Endothelial cell of umbilical vein (primary cell): ENCODE data around the gene KCNC4. TPM values are rescaled to one million over a fixed set of nuclear protein-coding genes. Genes with fewer than 3 reads are reported as not detected.

Experiments used
- Bru-seq: library from RNA; stranded (reverse); fragments of 400-500 nt; gene quantifications from one replicate; lab custom pipeline; 2021; lab: Mats Ljungman, UMichigan
- BruChase-seq, 2 experiments: library from RNA; stranded (reverse); fragments of 400-500 nt; gene quantifications; one replicate each; lab custom pipeline; 2021; lab: Mats Ljungman, UMichigan
- BruUV-seq: library from RNA; stranded (reverse); fragments of 400-500 nt; replicated peaks from 2 replicates; lab custom pipeline; 2021; lab: Mats Ljungman, UMichigan
- CTCF ChIA-PET: fragments of 300-600, 350-600 bp; sonication (Branson Sonifier 250); formaldehyde crosslinking; loops from one replicate; lab custom pipeline; 2021; ENCODE audit warnings: antibody characterized with exemption, inconsistent platforms; lab: Charles Lee
- POLR2A ChIA-PET: fragments of 300-600, 350-600 bp; sonication (Branson Sonifier 250); formaldehyde crosslinking; loops from one replicate; lab custom pipeline; 2021; ENCODE audit warnings: antibody characterized with exemption, inconsistent platforms; lab: Charles Lee
- DNase-seq: peaks from one replicate; pipeline ENCODE4 v3.0.0-alpha.2; 2011; ENCODE audit warnings: low read depth, low spot score
- FAIRE-seq: peaks from 2 replicates; lab custom pipeline; 2011; peaks lifted over from hg19 to GRCh38; lab: Jason Lieb, UNC
- H2AFZ ChIP-seq: 2 replicates; pipeline ENCODE4 v1.6.0; 2012; ENCODE audit warnings: low read depth, low read length, control low read depth, inconsistent platforms
- H3K27ac ChIP-seq: 2 replicates; pipeline ENCODE4 v1.5.1; 2011; ENCODE audit warnings: low read depth, mild to moderate bottlenecking, control low read depth, low read length, moderate library complexity; ENCODE audit not compliant: insufficient read depth
- H3K27me3 ChIP-seq, 2 experiments: 2 replicates each; pipeline versions ENCODE4 v1.6.0 to v1.6.1; 2011; ENCODE audit warnings: low read length in 2 of 2, mixed read lengths in 1 of 2; ENCODE audit not compliant: control insufficient read depth in 2 of 2, insufficient read depth in 2 of 2
- H3K36me3 ChIP-seq, 2 experiments: 2 replicates in 1 of 2; 3 replicates in 1 of 2; pipeline ENCODE4 v1.5.1; 2011; ENCODE audit warnings: low read length in 2 of 2, mild to moderate bottlenecking in 1 of 2, moderate library complexity in 1 of 2; ENCODE audit not compliant: control insufficient read depth in 2 of 2, insufficient read depth in 2 of 2; ENCODE audit errors: extremely low read depth in 1 of 2
- H3K4me1 ChIP-seq: 3 replicates; pipeline ENCODE4 v1.5.1; 2011; ENCODE audit warnings: mild to moderate bottlenecking, low read length; ENCODE audit not compliant: control insufficient read depth, insufficient read depth; ENCODE audit errors: extremely low read depth
- H3K4me2 ChIP-seq: 2 replicates; pipeline ENCODE4 v1.6.1; 2011; ENCODE audit warnings: low read length, control low read depth, mixed read lengths; ENCODE audit not compliant: insufficient read depth
- H3K4me3 ChIP-seq, 3 experiments: fragments of 200-600 bp in 1 of 3; sonication (generic), shearing (Covaris generic) in 1 of 3; replicated peaks in 1 of 3; 2 replicates each; pipeline ENCODE4 v1.5.1; 2011 to 2016; ENCODE audit warnings: control low read depth in 3 of 3, low read length in 3 of 3, mild to moderate bottlenecking in 2 of 3, inconsistent platforms in 1 of 3, low read depth in 1 of 3, moderate library complexity in 1 of 3; ENCODE audit not compliant: insufficient read depth in 1 of 3
- H3K79me2 ChIP-seq: 2 replicates; pipeline ENCODE4 v1.6.0; 2012; ENCODE audit warnings: low read length, inconsistent platforms; ENCODE audit not compliant: control insufficient read depth, insufficient read depth
- H3K9ac ChIP-seq: replicated peaks from 2 replicates; pipeline ENCODE3; 2011; ENCODE audit warnings: low read length, control low read depth; ENCODE audit not compliant: insufficient read depth; ENCODE audit errors: extremely low read depth
- H3K9me1 ChIP-seq: replicated peaks from 3 replicates; pipeline ENCODE4 v1.6.0; 2011; ENCODE audit warnings: mild to moderate bottlenecking, low read length; ENCODE audit not compliant: control insufficient read depth, insufficient read depth; ENCODE audit errors: extremely low read depth
- H3K9me3 ChIP-seq: replicated peaks from 2 replicates; pipeline ENCODE4 v1.5.1; 2012; ENCODE audit warnings: low read length, inconsistent platforms; ENCODE audit not compliant: control insufficient read depth, insufficient read depth
- H4K20me1 ChIP-seq: replicated peaks from 2 replicates; pipeline ENCODE3; 2011; ENCODE audit warnings: mild to moderate bottlenecking, low read length; ENCODE audit not compliant: control insufficient read depth, insufficient read depth; ENCODE audit errors: extremely low read depth
- GATA2 ChIP-seq: IDR thresholded peaks from 2 replicates; pipeline ENCODE4 v1.7.0; 2011; ENCODE audit warnings: low read depth, mild to moderate bottlenecking, moderate library complexity, mixed read lengths, low read length; ENCODE audit not compliant: insufficient read length, insufficient read depth
- POLR2AphosphoS5 ChIP-seq: IDR thresholded peaks from 2 replicates; pipeline ENCODE4 v1.6.1; 2012; ENCODE audit warnings: low read depth, mild to moderate bottlenecking, control low read depth, low read length, moderate library complexity; ENCODE audit not compliant: insufficient read depth
- dilution Hi-C: fragments of 300-500 bp; cut with MboI; formaldehyde crosslinking; loops from one replicate; pipeline ENCODE4 v1.15.0; 2019; ENCODE audit warnings: low sequenced_read_pairs; ENCODE audit not compliant: extremely low pct_ligation_motif_present
- intact Hi-C: fragments of 100-400 bp; cut with micrococcal nuclease; formaldehyde crosslinking; loops from one replicate; pipeline ENCODE4 v1.10.0; 2022
- long read RNA-seq: library from polyadenylated mRNA; stranded (forward); transcript quantifications from one replicate; pipeline ENCODE4 v2.0.0, GENCODE V29; 2021
- polyA minus RNA-seq, 3 experiments: library from RNA; depleted of rRNA, polyadenylated mRNA; stranded (reverse); fragments of >200 nt; gene quantifications; 1 replicate in 1 of 3; 2 replicates in 2 of 3; pipeline ENCODE4 v1.2.3, GENCODE V29; 2011
- polyA plus RNA-seq, 4 experiments: library from polyadenylated mRNA; depleted of rRNA in 3 of 4; stranded (reverse) in 3 of 4; unstranded in 1 of 4; fragments of >200 nt; gene quantifications; 2 replicates each; pipeline versions ENCODE4 v1.2.1 to v1.2.3, GENCODE V29; 2011 to 2012; ENCODE audit warnings: missing spikeins in 1 of 4
- total RNA-seq: library from RNA; stranded (reverse); gene quantifications from 2 replicates; pipeline ENCODE4 v1.2.3, GENCODE V29; 2021
- TF ChIP-seq, protein P1 (sequence below): IDR thresholded peaks from 2 replicates; pipeline ENCODE4 v1.6.1; 2011; ENCODE audit not compliant: insufficient read depth, insufficient read length

KCNC4 gene
- total RNA-seq (12.3 and 22.5 TPM in 2 replicates), polyA plus RNA-seq (6.7 and 7.3 TPM in 2 replicates), polyA minus RNA-seq (7.6 and 7.9 TPM in 2 replicates), Bru-seq, nascent RNA (percentile 53 among the genes with signal in this experiment), BruChase-seq, experiment 1, labeled RNA remaining after a 6-hour chase (percentile 59 among the genes with signal in this experiment), BruChase-seq, experiment 2, labeled RNA remaining after a 2-hour chase (percentile 58 among the genes with signal in this experiment)
- polyA plus RNA-seq (2011; cell fraction: cytosol; rRNA removed) = 4.8 and 5.6 TPM in 2 replicates
- 15.1 and 17.0 TPM in 2 replicates for polyA plus RNA-seq (2011; cell fraction: nucleus; rRNA removed)
- 6.3 and 7.9 TPM in 2 replicates for polyA plus RNA-seq (2012)
- polyA minus RNA-seq (2011; cell fraction: cytosol; rRNA and poly(A)+ RNA removed) = 1.9 TPM
- polyA minus RNA-seq (2011; cell fraction: nucleus; rRNA and poly(A)+ RNA removed) = 11.0 and 13.2 TPM in 2 replicates
- long read RNA-seq, full-length matches to known transcripts = 7 of 18 reads
- long read RNA-seq, partial matches to known transcripts = 1 of 18 reads
- long read RNA-seq, other reads (novel, unspliced or antisense) = 10 of 18 reads

DNA sequence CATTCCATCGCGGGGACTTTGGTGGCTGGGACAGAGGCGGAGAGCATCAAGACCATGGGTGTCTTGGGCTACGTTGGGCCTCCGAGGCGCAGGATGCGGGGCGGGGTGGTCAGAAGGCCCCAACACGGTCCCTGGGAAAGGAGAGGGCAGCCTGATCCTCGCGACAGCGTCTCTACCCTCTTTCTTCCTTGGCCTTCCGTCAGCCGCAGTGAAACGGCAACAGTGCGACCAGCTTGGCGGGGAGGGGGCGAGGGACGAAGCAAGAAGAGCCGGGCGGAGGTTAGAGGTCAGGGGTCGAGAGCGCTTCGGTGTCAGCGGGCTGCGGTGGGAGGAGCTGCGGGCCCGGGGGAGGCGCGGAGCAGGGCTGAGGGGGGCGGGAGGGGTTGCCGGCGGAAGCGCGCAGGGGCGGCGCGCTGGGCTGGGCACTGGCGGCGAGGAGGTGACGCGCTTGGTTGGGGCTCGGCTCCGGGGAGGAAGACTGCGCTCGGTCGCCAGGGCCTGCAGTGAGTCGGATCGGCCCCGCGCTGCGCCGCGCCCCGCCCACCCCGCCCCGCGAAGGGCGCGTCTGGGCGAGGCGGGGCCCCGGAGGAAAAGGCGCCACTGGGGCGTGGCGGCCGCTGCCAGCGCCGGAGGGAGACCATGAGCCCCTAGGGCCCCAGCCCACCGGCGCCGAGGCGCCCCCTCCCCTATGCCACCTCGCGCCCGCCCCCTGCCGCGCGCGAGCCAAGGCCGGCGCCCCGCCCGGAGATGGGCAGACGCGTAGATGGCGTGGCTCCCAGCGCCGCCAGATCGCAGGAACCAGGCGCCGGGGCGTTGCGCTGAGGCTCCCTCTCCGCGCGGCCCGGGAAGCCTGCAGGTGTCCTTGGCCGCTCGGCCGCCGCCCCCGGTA lies at the start of gene KCNC4:
Gene KCNC4, plus strand, starts transcription at position 600 of the 889 bp plus-strand sequence. CDS start 1,186 bp downstream, outside the sequence.
- Histone ChIP-seq H4K20me1 (no peaks in the 10 kb centered on the region), H3K9me1 (no peaks in the 10 kb centered on the region), H3K79me2 (no peaks in the 10 kb centered on the region), H3K9ac (peak within 1 kb of the TSS; percentile 34), H3K27ac (no peak within 1 kb of the TSS), H2AFZ (peak within 1 kb of the TSS; percentile 87), H3K36me3 (no peaks in the 10 kb centered on the region), H3K27me3 (peaks cover 0 to 6% of the 10 kb centered on the region in 2 experiments), H3K4me2 (peak within 1 kb of the TSS; percentile 57), H3K4me3 (peak within 1 kb of the TSS; percentile 43 to 65 (median 61)), H3K4me1 (peaks cover 5% of the 10 kb centered on the region), H3K9me3 (no peaks in the 10 kb centered on the region)
- POLR2A ChIA-PET = no interaction called here
- CTCF ChIA-PET = interaction anchor here (0.8 to 18.2 kb wide), 15 partner anchors 10 to 287 kb away, joined by 3 to 1577 read pairs (median 11); partner anchors contain the start of gene RBM15
- no TSS peak for BruUV-seq
- no peak for TF ChIP-seq GATA2
- peak; percentile 55 for TF ChIP-seq POLR2AphosphoS5
- TF ChIP-seq, protein P1, sequence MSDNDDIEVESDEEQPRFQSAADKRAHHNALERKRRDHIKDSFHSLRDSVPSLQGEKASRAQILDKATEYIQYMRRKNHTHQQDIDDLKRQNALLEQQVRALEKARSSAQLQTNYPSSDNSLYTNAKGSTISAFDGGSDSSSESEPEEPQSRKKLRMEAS = no peak
- intact Hi-C loops (loop anchor here (1.0 to 10.0 kb wide), 2 partner anchors 55 to 128 kb away; no protein-coding TSS in a partner anchor), dilution Hi-C loops (no loop called here)
- FAIRE-seq = peak; percentile 74
- DNase-seq = peak; percentile 81
